OCI-LY3 (cell line): ENCODE measurements around the gene ARL8B.
"Not testable (repeated sequence)": the region's sequence is repeated elsewhere in the genome, so short reads cannot be mapped to it uniquely, and the experiment has no call there.

Experiments used
- H2AFZ ChIP-seq: fragments of 200-600, 300-600 bp; shearing (Covaris generic); 2 replicates; pipeline ENCODE4 v1.6.0; 2014; ENCODE audit warnings: antibody characterized with exemption, low read depth, low read length
- H3K27ac ChIP-seq: fragments of 200-600, 300-600 bp; sonication (generic); 2 replicates; pipeline ENCODE4 v1.5.1; 2014; ENCODE audit warnings: mild to moderate bottlenecking, low read length, moderate library complexity, mixed read lengths
- H3K27me3 ChIP-seq: fragments of 200-600, 300-600 bp; sonication (generic); 2 replicates; pipeline ENCODE4 v1.6.1; 2014; ENCODE audit warnings: low read depth, low read length, mixed read lengths
- H3K36me3 ChIP-seq: fragments of 200-600, 300-600 bp; sonication (generic); replicated peaks from 2 replicates; pipeline ENCODE3; 2014; ENCODE audit warnings: low read depth, low read length, mixed read lengths
- H3K4me1 ChIP-seq: fragments of 300-600, 200-600 bp; sonication (generic); 2 replicates; pipeline ENCODE4 v1.6.1; 2014; ENCODE audit warnings: low read length, mixed read lengths
- H3K4me2 ChIP-seq: fragments of 200-600, 300-600 bp; sonication (generic); 2 replicates; pipeline ENCODE4 v1.6.1; 2014; ENCODE audit warnings: low read length, mixed read lengths
- H3K4me3 ChIP-seq: fragments of 300-600, 200-600 bp; sonication (generic); 2 replicates; pipeline ENCODE4 v1.5.1; 2014; ENCODE audit warnings: antibody characterized with exemption, mild to moderate bottlenecking, low read length, moderate library complexity
- H3K79me2 ChIP-seq: fragments of 300-600, 200-600 bp; shearing (Covaris generic); 2 replicates; pipeline ENCODE4 v1.6.1; 2014; ENCODE audit warnings: mild to moderate bottlenecking, low read length, mixed read lengths
- H3K9ac ChIP-seq: fragments of 300-600, 200-600 bp; shearing (Covaris generic); 2 replicates; pipeline ENCODE4 v1.6.0; 2014; ENCODE audit warnings: mild to moderate bottlenecking, low read length, moderate library complexity
- H3K9me3 ChIP-seq: fragments of 200-600, 300-600 bp; shearing (Covaris generic); 2 replicates; pipeline ENCODE4 v1.6.1; 2014; ENCODE audit warnings: low read length, mixed read lengths; ENCODE audit not compliant: insufficient read depth
- H4K20me1 ChIP-seq: fragments of 200-600, 300-600 bp; sonication (generic); 2 replicates; pipeline ENCODE4 v1.6.1; 2016; ENCODE audit warnings: low read length, mixed read lengths; ENCODE audit not compliant: insufficient read depth
- EZH2phosphoT487 ChIP-seq: fragments of 200-600 bp; shearing (Covaris generic); IDR thresholded peaks from 2 replicates; pipeline ENCODE4 v1.6.1; 2018; ENCODE audit warnings: antibody characterized with exemption, mixed run types, low read depth
- TF ChIP-seq, protein P1 (sequence below): fragments of 200-600, 300-600 bp; sonication (generic); IDR thresholded peaks from 2 replicates; pipeline ENCODE4 v1.5.1; 2014; ENCODE audit warnings: antibody characterized with exemption, low read length, low read depth

ARL8B gene

DNA sequence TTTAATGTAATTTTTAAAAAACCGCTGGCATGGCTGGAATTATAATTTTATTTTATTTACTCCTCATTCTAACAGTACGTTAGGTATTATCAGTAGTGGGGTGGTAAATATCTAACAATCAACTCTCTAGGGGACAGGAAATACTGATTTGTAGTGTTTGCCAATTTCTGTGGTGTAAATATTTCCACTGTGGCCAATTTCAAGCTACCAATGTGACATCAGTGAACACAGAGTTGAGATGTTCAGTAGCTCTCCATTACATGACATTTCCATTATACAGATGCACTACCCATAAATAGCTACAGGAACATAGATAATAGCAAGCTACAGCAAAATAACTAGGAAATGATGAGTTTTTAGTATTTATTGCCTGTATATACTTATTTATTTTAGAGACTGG lies 10.0 kb upstream of the ARL8B start:
- H3K4me1 ChIP-seq, result peaks cover 3% of the 10 kb centered on the region; the same call in 1 of the 2 replicates
- no peak for TF ChIP-seq EZH2phosphoT487
- TF ChIP-seq, protein P1, sequence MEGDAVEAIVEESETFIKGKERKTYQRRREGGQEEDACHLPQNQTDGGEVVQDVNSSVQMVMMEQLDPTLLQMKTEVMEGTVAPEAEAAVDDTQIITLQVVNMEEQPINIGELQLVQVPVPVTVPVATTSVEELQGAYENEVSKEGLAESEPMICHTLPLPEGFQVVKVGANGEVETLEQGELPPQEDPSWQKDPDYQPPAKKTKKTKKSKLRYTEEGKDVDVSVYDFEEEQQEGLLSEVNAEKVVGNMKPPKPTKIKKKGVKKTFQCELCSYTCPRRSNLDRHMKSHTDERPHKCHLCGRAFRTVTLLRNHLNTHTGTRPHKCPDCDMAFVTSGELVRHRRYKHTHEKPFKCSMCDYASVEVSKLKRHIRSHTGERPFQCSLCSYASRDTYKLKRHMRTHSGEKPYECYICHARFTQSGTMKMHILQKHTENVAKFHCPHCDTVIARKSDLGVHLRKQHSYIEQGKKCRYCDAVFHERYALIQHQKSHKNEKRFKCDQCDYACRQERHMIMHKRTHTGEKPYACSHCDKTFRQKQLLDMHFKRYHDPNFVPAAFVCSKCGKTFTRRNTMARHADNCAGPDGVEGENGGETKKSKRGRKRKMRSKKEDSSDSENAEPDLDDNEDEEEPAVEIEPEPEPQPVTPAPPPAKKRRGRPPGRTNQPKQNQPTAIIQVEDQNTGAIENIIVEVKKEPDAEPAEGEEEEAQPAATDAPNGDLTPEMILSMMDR, result no peak
- H3K36me3 ChIP-seq, result no peaks in the 10 kb centered on the region
- no peaks in the 10 kb centered on the region for H3K79me2 ChIP-seq
- H3K4me3 ChIP-seq, result no peak overlapping the region
- no peak overlapping the region for H3K27ac ChIP-seq
- H2AFZ ChIP-seq, result no peak overlapping the region
- H3K4me2 ChIP-seq, result no peak overlapping the region
- no peaks in the 10 kb centered on the region for H4K20me1 ChIP-seq
- no peaks in the 10 kb centered on the region for H3K9me3 ChIP-seq
- no peaks in the 10 kb centered on the region for H3K27me3 ChIP-seq
- H3K9ac ChIP-seq, result no peak overlapping the region

DNA sequence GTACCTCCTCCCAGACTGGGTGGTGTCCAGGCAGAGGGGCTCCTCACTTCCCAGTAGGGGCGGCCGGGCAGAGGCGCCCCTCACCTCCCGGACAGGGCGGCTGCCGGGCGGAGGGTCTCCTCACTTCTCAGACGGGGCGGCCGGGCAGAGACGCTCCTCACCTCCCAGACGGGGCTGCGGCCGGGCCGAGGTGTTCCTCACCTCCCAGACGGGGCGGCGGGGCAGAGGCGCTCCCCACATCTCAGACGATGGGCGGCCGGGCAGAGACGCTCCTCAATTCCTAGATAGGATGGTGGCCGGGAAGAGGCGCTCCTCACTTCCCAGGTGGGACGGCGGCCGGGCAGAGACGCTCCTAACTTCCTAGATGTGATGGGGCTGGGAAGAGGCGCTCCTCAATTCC lies 8.4 kb upstream of the ARL8B start:
- H3K27me3 ChIP-seq, H3K9me3 ChIP-seq, H3K4me2 ChIP-seq, H3K4me3 ChIP-seq, H2AFZ ChIP-seq, H3K9ac ChIP-seq, H3K4me1 ChIP-seq, H3K27ac ChIP-seq, H4K20me1 ChIP-seq, H3K36me3 ChIP-seq, H3K79me2 ChIP-seq: not testable (repeated sequence)

DNA sequence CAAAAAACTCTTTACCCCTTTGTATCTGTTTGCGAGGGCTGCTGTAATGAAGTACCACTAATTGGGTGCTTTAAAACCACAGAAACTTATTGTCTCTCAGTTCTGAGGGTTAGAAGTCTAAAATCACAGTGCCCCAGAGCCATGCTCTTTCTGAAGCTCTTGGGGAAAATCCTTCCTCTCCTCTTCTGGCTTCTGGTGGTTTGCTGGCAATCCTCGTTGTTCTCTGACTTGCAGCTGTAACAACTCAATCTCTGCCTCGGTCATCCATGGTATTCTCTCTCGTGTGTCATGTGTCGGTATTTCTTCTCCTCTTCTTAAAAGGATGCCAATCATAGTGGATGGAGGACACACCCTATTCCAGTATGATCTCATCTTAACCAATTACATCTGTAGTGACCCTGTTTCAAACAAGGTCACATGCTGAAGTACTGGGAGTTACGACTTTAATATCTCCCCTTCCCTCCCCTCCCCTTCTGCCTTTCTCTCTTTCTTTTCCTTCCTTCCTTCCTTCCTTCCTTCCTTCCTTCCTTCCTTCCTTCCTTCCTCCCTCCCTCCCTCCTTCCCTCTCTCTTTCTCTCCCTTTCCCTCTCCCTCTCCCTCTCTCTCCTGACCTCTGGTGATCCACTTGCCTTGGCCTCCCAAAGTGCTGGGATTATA lies 6.5 kb upstream of the ARL8B start:
- Histone ChIP-seq H3K79me2 (no peaks in the 10 kb centered on the region), H3K9me3 (no peaks in the 10 kb centered on the region), H4K20me1 (no peaks in the 10 kb centered on the region), H3K4me1 (peaks cover 3% of the 10 kb centered on the region; the same call in 1 of the 2 replicates), H3K27me3 (no peaks in the 10 kb centered on the region), H3K27ac (no peak overlapping the region), H3K36me3 (no peaks in the 10 kb centered on the region), H3K4me3 (no peak overlapping the region), H2AFZ (no peak overlapping the region), H3K9ac (no peak overlapping the region), H3K4me2 (no peak overlapping the region)
- TF ChIP-seq, protein P1, result no peak
- no peak for TF ChIP-seq EZH2phosphoT487

DNA sequence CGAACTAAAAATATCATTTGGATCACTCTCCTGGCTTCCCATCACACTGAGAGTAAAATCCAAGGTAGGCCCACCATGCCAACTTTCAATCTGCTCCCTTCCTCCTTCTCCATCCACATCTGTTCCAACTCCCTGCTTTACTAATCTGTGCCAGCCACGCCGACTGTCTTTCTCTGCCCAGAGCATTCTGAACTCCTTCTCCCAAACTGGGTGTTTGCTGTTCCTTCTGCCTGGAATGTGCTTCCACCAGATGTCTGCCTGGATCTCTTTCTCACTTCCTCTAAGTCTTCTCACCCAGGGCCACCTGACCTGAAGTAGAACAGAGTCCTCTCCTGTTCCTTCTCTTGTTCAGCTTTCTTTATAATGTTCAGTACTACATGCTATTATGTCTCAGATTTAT lies 5.6 kb upstream of the ARL8B start:
- Histone ChIP-seq H3K9me3 (no peaks in the 10 kb centered on the region), H3K4me2 (no peak overlapping the region), H3K79me2 (no peaks in the 10 kb centered on the region), H4K20me1 (no peaks in the 10 kb centered on the region), H3K4me1 (peaks cover 3% of the 10 kb centered on the region; the same call in 1 of the 2 replicates), H3K27ac (no peak overlapping the region), H2AFZ (no peak overlapping the region), H3K9ac (no peak overlapping the region), H3K36me3 (no peaks in the 10 kb centered on the region), H3K4me3 (no peak overlapping the region), H3K27me3 (no peaks in the 10 kb centered on the region)
- TF ChIP-seq EZH2phosphoT487, result no peak
- TF ChIP-seq, protein P1, result no peak
